Uterus (tissue), 4 donors: Measurements from ENCODE around the gene DENND4C. TPM values are rescaled to one million over a fixed set of nuclear protein-coding genes. Genes with fewer than 3 reads are reported as not detected.
"Not testable (repeated sequence)": the region's sequence is repeated elsewhere in the genome, so short reads cannot be mapped to it uniquely, and the experiment has no call there.

ENCODE experiments used
- DNase-seq, 2 donors: peaks; one replicate each; pipeline ENCODE4 v3.0.0-alpha.2; 2019 to 2020
- H3K27ac ChIP-seq, 2 donors: fragments of 200-600 bp; sonication (generic); 1 replicate in 1 of 2; 2 replicates in 1 of 2; pipeline ENCODE4 v1.5.1; 2016 to 2018
- H3K27me3 ChIP-seq, 2 donors: fragments of 200-600 bp; sonication (generic); one replicate each; pipeline ENCODE4 v1.5.1; 2018 to 2019; ENCODE audit warnings: control low read depth in 1 of 2
- H3K36me3 ChIP-seq, 2 donors: fragments of 200-600 bp; sonication (generic); one replicate each; pipeline ENCODE4 v1.5.1; 2019; ENCODE audit warnings: control low read depth in 1 of 2
- H3K4me1 ChIP-seq, 2 donors: fragments of 200-600 bp; sonication (generic); one replicate each; pipeline ENCODE4 v1.5.1; 2018 to 2019; ENCODE audit warnings: control low read depth in 1 of 2
- H3K4me3 ChIP-seq, 2 donors: fragments of 200-600 bp; sonication (generic); 1 replicate in 1 of 2; 2 replicates in 1 of 2; pipeline ENCODE4 v1.5.1; 2018 to 2019; ENCODE audit warnings: mild to moderate bottlenecking in 1 of 2
- H3K9me3 ChIP-seq, 2 donors: fragments of 200-600 bp; sonication (generic); one replicate each; pipeline ENCODE4 v1.5.1; 2019; ENCODE audit warnings: control low read depth in 1 of 2
- POLR2A ChIP-seq, 2 donors: fragments of 450-650 bp; IDR thresholded peaks; one replicate each; pipeline ENCODE4 v1.6.1; 2016; ENCODE audit warnings: antibody characterized with exemption in 2 of 2, mild to moderate bottlenecking in 1 of 2, moderate library complexity in 1 of 2
- intact Hi-C: fragments of 100-400 bp; cut with DNase I; formaldehyde crosslinking; loops from one replicate; pipeline ENCODE4 v1.15.1; 2023; ENCODE audit warnings: low total_unique reads
- total RNA-seq, 4 donors: library from RNA; depleted of rRNA in 3 of 4; stranded (reverse); fragments of >200 nt in 3 of 4; gene quantifications; one replicate each; pipeline versions ENCODE4 v1.1.0 to v1.2.4, GENCODE V29; 2014 to 2023
- TF ChIP-seq, protein P1 (sequence below), 4 experiments: fragments of 200-600 bp in 2 of 4; fragments of 450-650 bp in 2 of 4; sonication (generic) in 2 of 4; IDR thresholded peaks; one replicate each; pipeline ENCODE4 v1.5.1; 2016 to 2019; ENCODE audit warnings: antibody characterized with exemption in 4 of 4, mild to moderate bottlenecking in 2 of 4, moderate library complexity in 1 of 4
- donor health status: DM: yes; HTN: yes; CAD: no.

The DENND4C gene
- total RNA-seq, 4 donors from 2014 or later: 101 to 161 (median 133) TPM

DNA sequence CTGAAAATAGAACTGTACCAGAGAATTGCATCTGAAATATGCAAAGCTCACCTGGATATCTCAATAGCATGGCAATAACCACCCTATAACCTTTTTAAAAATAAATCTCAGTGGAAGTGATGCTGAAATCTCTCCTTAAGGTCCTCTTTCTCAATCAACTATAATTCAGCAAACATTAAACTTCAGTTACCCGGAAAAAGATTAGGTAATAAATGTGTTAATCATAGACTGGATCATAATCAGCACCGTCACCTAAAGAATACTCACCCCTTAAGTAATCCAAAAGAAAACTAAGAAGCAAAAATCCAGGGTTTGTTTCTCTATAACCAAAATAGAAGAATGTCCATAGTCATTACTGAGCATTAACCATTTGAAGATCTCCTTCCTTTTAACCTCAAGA is 44.3 kb upstream of the DENND4C start:
- TF ChIP-seq POLR2A (IDR thresholded peaks at IDR 0.05): no peak
- TF ChIP-seq, protein P1, sequence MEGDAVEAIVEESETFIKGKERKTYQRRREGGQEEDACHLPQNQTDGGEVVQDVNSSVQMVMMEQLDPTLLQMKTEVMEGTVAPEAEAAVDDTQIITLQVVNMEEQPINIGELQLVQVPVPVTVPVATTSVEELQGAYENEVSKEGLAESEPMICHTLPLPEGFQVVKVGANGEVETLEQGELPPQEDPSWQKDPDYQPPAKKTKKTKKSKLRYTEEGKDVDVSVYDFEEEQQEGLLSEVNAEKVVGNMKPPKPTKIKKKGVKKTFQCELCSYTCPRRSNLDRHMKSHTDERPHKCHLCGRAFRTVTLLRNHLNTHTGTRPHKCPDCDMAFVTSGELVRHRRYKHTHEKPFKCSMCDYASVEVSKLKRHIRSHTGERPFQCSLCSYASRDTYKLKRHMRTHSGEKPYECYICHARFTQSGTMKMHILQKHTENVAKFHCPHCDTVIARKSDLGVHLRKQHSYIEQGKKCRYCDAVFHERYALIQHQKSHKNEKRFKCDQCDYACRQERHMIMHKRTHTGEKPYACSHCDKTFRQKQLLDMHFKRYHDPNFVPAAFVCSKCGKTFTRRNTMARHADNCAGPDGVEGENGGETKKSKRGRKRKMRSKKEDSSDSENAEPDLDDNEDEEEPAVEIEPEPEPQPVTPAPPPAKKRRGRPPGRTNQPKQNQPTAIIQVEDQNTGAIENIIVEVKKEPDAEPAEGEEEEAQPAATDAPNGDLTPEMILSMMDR (IDR thresholded peaks at IDR 0.05): no peak
- intact Hi-C loops: no loop called here
- no peak for DNase-seq
- no peaks in the 10 kb centered on the region for H3K36me3 ChIP-seq
- H3K27me3 ChIP-seq: no peaks in the 10 kb centered on the region
- peak overlapping the region; percentile 91 to 97 for H3K27ac ChIP-seq
- H3K9me3 ChIP-seq: no peaks in the 10 kb centered on the region
- H3K4me3 ChIP-seq: no peak overlapping the region
- peaks cover 14 to 18% of the 10 kb centered on the region in 2 donors for H3K4me1 ChIP-seq

DNA sequence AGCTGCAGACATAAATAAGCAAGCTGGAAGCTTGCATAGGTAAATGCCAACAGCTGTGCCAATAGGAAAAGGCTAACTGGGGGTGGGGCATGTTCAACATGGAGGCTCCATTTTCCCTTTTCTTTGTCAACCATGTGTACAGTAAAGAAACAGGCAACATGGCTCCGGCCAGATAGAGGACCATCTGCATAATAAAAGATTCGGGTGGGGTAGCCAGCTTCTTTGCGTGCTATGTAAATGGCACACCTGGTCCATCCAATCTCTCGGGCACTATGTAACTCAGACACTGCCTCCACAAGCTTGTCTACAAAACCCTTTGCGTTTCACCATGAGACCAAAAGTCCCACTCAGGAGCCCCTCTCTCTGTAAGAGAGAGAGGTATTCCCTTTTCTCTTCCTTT is 41.7 kb upstream of the DENND4C start:
- no peak for DNase-seq
- no peak for TF ChIP-seq POLR2A (IDR thresholded peaks at IDR 0.05)
- TF ChIP-seq, protein P1 (IDR thresholded peaks at IDR 0.05): no peak
- Histone ChIP-seq H3K27ac (no peak overlapping the region), H3K27me3 (no peaks in the 10 kb centered on the region), H3K36me3 (no peaks in the 10 kb centered on the region), H3K4me3 (no peak overlapping the region), H3K9me3 (no peaks in the 10 kb centered on the region), H3K4me1 (peaks cover under 1 to 7% of the 10 kb centered on the region in 2 donors)
- intact Hi-C loops: no loop called here

DNA sequence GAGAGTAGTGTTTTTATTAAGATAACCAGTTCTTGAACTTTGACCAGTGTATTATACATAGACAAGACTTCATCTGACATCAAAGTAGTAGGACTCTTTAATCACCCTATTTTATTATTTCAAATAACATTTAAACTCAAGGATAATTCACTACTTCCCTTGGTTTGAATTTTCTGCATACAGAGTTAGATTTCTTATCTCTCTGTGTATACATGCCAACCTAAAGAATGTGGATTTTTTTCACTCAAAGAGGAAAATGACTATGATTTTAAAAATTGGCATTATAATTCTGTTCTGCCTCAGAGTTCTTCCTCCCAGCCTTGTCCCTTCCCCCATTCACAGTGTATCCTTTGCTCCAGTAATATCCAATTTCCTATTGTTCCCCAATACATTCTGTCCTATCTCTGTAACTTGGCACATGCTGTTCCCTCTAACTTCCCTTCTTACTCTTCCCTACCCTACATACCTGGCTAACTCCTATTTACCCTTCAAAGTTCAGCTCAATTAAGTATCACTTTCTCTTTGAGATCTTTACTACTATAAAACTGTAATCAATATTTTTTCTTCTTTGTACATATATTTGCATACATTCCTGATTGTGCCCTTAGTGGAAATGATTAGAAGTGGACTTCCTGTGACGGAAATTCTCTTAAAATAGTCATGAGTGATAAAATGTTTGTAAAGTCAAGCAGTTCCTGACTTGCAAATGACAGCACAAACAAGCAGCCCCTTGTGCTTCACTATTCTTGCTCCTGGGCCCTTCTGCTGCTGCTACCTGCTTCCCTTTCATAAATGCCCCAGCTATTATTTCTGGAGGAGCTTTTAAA is 38.1 kb upstream of the DENND4C start:
- DNase-seq: no peak
- intact Hi-C loops: no loop called here
- Histone ChIP-seq H3K9me3 (no peaks in the 10 kb centered on the region), H3K27me3 (no peaks in the 10 kb centered on the region), H3K4me3 (no peak overlapping the region), H3K4me1 (no peaks in the 10 kb centered on the region), H3K27ac (no peak overlapping the region), H3K36me3 (no peaks in the 10 kb centered on the region)
- TF ChIP-seq POLR2A (IDR thresholded peaks at IDR 0.05): no peak
- TF ChIP-seq, protein P1 (IDR thresholded peaks at IDR 0.05): no peak

DNA sequence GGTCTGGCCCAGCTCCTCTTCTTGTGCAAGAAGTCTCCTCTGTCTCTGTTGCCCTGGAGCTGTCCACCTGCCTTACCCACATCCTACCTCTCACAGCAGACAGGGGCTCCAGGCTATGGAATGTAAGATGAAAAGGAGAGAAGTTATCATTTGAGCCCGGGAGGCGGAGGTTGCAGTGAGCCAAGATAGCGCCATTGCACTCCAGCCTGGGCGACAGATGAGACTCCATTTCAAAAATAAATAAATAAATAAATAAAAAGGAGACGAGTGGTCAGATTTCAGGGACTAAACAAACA is 37.5 kb upstream of the DENND4C start:
- Histone ChIP-seq H3K36me3 (no peaks in the 10 kb centered on the region), H3K4me1 (no peaks in the 10 kb centered on the region), H3K27ac (no peak overlapping the region), H3K4me3 (no peak overlapping the region), H3K9me3 (no peaks in the 10 kb centered on the region), H3K27me3 (no peaks in the 10 kb centered on the region)
- no peak for DNase-seq
- intact Hi-C loops: no loop called here
- TF ChIP-seq, protein P1 (IDR thresholded peaks at IDR 0.05): no peak
- TF ChIP-seq POLR2A (IDR thresholded peaks at IDR 0.05): no peak

DNA sequence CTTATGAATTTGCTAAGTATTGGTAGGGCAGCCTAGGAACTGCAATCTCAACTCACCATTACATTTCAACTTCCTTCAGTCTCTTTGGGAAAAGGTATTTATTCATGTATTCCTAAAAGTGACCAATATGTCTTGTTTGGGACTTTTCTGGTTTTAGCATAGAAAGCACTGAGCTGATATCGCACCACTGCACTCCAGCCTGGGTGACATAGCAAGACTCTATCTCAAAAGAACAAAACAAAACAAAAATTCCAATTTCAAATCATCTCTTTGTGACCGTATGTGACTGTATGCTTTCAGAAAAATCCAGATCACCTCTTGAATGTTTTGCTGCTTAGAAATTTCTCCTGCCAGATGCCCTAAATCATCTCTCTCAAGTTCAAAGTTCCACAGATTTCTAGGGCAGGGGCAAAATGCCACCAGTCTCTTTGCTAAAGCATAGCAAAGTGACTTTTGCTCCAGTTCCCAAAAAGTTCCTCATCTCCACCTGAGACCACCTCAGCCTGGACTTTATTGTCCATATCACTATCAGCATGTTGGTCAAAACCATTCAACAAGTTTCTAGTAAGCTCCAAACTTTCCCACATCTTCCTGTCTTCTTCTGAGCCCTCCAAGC is 37.0 kb upstream of the DENND4C start:
- H3K27me3 ChIP-seq, DNase-seq, H3K36me3 ChIP-seq, H3K4me3 ChIP-seq, H3K27ac ChIP-seq, intact Hi-C loops, H3K9me3 ChIP-seq, H3K4me1 ChIP-seq: not testable (repeated sequence)
